Breast epithelium (tissue), 3 donors: ENCODE data around the gene MEFV.

Experiments used
- POLR2A ChIP-seq: fragments of 450-650 bp; IDR thresholded peaks from one replicate; pipeline ENCODE4 v1.6.1; 2016; ENCODE audit warnings: antibody characterized with exemption, mild to moderate bottlenecking, moderate library complexity
- POLR2AphosphoS5 ChIP-seq, 3 donors: sonication (generic); formaldehyde crosslinking; IDR thresholded peaks; one replicate each; pipeline ENCODE4 v1.6.1; 2017; ENCODE audit warnings: antibody characterized with exemption in 3 of 3

DNA sequence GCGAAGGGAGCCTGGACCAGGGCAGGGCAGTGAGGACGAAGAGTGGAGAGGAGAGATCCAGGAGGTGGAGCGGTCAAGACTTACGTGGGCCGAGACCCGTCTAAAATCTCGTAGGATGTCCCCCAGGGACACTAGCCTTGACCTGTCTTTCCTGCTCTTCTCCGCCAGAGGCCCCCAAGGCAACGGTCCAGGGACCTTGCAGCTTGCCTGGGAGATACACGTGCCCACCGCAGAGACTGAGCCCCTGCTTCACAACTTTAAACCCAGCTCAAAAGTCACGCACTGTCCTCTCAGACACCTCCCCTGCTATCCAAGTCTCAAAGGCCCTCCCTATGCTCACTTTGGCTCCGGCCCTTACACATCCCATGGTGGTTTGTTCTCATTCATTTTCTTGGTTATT is 39.4 kb upstream of the MEFV start:
- TF ChIP-seq POLR2A (no peak), POLR2AphosphoS5 (IDR thresholded peaks at IDR 0.05) (no peak)
